ENCODE data around the gene VAT1. TPM values are rescaled to one million over a fixed set of nuclear protein-coding genes. Genes with fewer than 3 reads are reported as not detected.
A peak's percentile ranks its signal among the peaks of the same experiment; 100 is the strongest.

Gene VAT1
- total RNA-seq, 1 experiment from 2014 or later, result 262 TPM

DNA sequence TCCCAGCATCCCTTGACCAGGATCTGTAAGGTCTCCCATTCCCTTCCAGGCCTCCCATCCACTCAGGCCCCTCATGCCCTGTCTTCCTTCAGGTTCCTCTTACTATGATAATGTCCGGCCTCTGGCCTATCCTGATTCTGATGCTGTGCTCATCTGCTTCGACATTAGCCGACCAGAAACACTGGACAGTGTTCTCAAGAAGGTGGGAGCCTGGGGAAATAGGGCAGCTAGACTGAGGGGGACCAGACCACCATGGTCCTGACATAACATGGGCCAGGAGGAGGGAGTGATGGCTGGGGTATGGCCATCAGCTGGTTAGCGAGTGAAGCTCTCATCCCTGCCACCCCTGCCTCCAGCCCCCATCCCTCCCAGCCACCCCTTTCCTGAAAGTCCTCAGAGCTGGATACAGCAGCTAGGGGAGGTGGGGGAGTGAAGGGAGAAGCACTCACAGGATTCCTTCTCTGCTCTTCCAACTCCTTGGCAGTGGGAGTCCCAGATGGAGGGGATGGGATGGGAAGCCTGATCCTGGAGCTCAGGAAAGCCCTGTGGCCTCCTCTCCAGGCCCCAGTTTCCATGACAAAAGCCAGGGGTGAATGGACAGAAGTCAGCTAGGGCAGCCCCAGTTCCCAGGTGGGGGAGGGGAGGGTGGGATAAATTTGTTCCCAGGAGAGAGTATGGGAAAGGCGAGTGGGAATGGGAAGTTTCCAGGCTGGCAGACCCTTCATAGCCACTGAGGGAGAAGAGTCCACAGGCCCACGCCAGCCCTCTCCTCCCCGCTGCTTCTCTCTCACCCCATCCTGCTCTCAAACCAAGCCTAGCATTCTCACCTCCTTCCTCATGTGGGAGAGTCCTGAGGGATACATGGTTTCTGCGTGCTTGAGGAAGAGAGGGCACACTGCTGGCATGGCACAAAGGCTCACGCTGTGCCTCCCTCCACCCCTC, 5.2 kb upstream of the VAT1 start:
- Histone ChIP-seq H2BK15ac (ENCODE audit: low read depth, low read length) (no peak overlapping the region), H3K14ac (ENCODE audit: insufficient read depth, low read length) (no peak overlapping the region), H2BK12ac (ENCODE audit: insufficient read length, low read depth, low read length) (no peak overlapping the region), H3K9ac (ENCODE audit: extremely low read depth, insufficient read length, low read length) (no peak overlapping the region), H2BK5ac (ENCODE audit: insufficient read length, low read length) (no peak overlapping the region), H3K23ac (ENCODE audit: insufficient read length, low read depth, low read length) (no peak overlapping the region), H4K8ac (replicated peaks; ENCODE audit: insufficient read length, low read depth, low read length) (no peak overlapping the region), H3K27me3 (ENCODE audit: insufficient read depth, low read length) (no peaks in the 10 kb centered on the region), H2BK20ac (ENCODE audit: low read depth, low read length, poor library complexity, severe bottlenecking) (no peak overlapping the region), H3K4me1 (ENCODE audit: insufficient read depth, low read length) (peaks cover 10% of the 10 kb centered on the region; the same call in 1 of the 2 replicates), H4K20me1 (ENCODE audit: control insufficient read depth, insufficient read depth, insufficient read length) (no peaks in the 10 kb centered on the region), H3T11ph (ENCODE audit: low read length) (no peak overlapping the region), H2AK5ac (ENCODE audit: insufficient read length, low read length) (no peak overlapping the region), H2AFZ (ENCODE audit: low read length) (no peak overlapping the region), H3K9me3 (ENCODE audit: control insufficient read depth, low read depth, low read length) (no peaks in the 10 kb centered on the region), H3K79me2 (ENCODE audit: insufficient read depth, low read length) (no peaks in the 10 kb centered on the region), H3K18ac (ENCODE audit: insufficient read length, low read depth, low read length) (no peak overlapping the region), H4K91ac (ENCODE audit: insufficient read length, low read depth, low read length) (no peak overlapping the region), H3K79me1 (ENCODE audit: insufficient read depth, low read depth, low read length, poor library complexity, severe bottlenecking) (no peaks in the 10 kb centered on the region), H2BK120ac (ENCODE audit: low read depth, low read length, poor library complexity, severe bottlenecking) (no peak overlapping the region), H3K4me2 (ENCODE audit: insufficient read depth, insufficient read length, low read length) (peak overlapping the region; percentile 3), H4K5ac (ENCODE audit: insufficient read length, low read depth, low read length) (no peak overlapping the region), H3K27ac (ENCODE audit: insufficient read length, low read depth, low read length) (no peak overlapping the region), H3K56ac (ENCODE audit: insufficient read length, low read depth, low read length) (no peak overlapping the region), H3K23me2 (ENCODE audit: insufficient read length, low read depth, low read length, poor library complexity, severe bottlenecking) (peaks cover 12% of the 10 kb centered on the region), H3K4ac (ENCODE audit: low read depth, low read length) (no peak overlapping the region)
- peak overlapping the region; percentile 76 to 90 (median 85) for H3K27ac Mint-ChIP-seq
- H3K4me1 Mint-ChIP-seq, result peaks cover 45 to 56% of the 10 kb centered on the region in 2 experiments
- peak overlapping the region; percentile 50 to 67 for H3K4me3 Mint-ChIP-seq
- DNase-seq, result peak; percentile 80
- WGBS (ENCODE audit: extremely low coverage, insufficient read length, low lambda C conversion rate), result no CpG with 5 or more reads among the region's 9 CpGs
- no peaks in the 10 kb centered on the region for H3K9me3 Mint-ChIP-seq
- H3K36me3 Mint-ChIP-seq (ENCODE audit: insufficient read depth in 1 of 3, low read depth in 3 of 3), result peaks cover 10 to 30% (median 25%) of the 10 kb centered on the region in 3 experiments; a peak in 6 of 7 replicates
- H3K27me3 Mint-ChIP-seq (ENCODE audit: low read depth), result no peaks in the 10 kb centered on the region
- TF ChIP-seq, protein P1, sequence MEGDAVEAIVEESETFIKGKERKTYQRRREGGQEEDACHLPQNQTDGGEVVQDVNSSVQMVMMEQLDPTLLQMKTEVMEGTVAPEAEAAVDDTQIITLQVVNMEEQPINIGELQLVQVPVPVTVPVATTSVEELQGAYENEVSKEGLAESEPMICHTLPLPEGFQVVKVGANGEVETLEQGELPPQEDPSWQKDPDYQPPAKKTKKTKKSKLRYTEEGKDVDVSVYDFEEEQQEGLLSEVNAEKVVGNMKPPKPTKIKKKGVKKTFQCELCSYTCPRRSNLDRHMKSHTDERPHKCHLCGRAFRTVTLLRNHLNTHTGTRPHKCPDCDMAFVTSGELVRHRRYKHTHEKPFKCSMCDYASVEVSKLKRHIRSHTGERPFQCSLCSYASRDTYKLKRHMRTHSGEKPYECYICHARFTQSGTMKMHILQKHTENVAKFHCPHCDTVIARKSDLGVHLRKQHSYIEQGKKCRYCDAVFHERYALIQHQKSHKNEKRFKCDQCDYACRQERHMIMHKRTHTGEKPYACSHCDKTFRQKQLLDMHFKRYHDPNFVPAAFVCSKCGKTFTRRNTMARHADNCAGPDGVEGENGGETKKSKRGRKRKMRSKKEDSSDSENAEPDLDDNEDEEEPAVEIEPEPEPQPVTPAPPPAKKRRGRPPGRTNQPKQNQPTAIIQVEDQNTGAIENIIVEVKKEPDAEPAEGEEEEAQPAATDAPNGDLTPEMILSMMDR (conservative IDR thresholded peaks at IDR 0.05), result no peak

Data from H9 (cell line).